Lower leg skin (tissue), 4 donors: ENCODE data around the gene NR1H2. TPM values are rescaled to one million over a fixed set of nuclear protein-coding genes. Genes with fewer than 3 reads are reported as not detected.

Experiments
- DNase-seq, 2 donors: peaks; one replicate each; pipeline ENCODE4 v3.0.0-alpha.2; 2019; ENCODE audit warnings: low spot score in 2 of 2
- H3K4me3 ChIP-seq: fragments of 200-600 bp; sonication (generic); 2 replicates; pipeline ENCODE4 v1.5.1; 2017; ENCODE audit warnings: mild to moderate bottlenecking, low read depth; ENCODE audit not compliant: poor library complexity, severe bottlenecking
- POLR2A ChIP-seq, 2 donors: fragments of 450-650 bp; IDR thresholded peaks; one replicate each; pipeline ENCODE4 v1.6.1; 2016 to 2017; ENCODE audit warnings: antibody characterized with exemption in 2 of 2, mild to moderate bottlenecking in 1 of 2, moderate library complexity in 1 of 2
- WGBS, 2 donors: methylation state at CpG; one replicate each; pipeline ENCODE4 v1.1.5; 2018; 5-methylcytosine and 5-hydroxymethylcytosine counted together
- intact Hi-C: fragments of 100-400 bp; cut with DNase I; formaldehyde crosslinking; loops from one replicate; pipeline ENCODE4 v1.15.0; 2023; ENCODE audit warnings: low total_unique reads
- total RNA-seq, 4 donors: library from RNA; depleted of rRNA; stranded (reverse); fragments of >200 nt; gene quantifications; one replicate each; pipeline ENCODE4 v1.1.0, GENCODE V29; 2016
- TF ChIP-seq, protein P1 (sequence below), 3 donors: fragments of 450-650 bp; IDR thresholded peaks; one replicate each; pipeline ENCODE4 v1.5.1; 2016; ENCODE audit warnings: antibody characterized with exemption in 3 of 3, mild to moderate bottlenecking in 3 of 3, moderate library complexity in 2 of 3

Gene NR1H2
- total RNA-seq, 4 donors from 2014 or later = 83.1 to 112 (median 103) TPM

- H3K4me3 ChIP-seq = no peak overlapping the region
- DNase-seq = no peak
- intact Hi-C loops = no loop called here
- WGBS, 2 donors = 34 to 42% methylated on average over 13 of the region's 13 CpGs
- TF ChIP-seq, protein P1, sequence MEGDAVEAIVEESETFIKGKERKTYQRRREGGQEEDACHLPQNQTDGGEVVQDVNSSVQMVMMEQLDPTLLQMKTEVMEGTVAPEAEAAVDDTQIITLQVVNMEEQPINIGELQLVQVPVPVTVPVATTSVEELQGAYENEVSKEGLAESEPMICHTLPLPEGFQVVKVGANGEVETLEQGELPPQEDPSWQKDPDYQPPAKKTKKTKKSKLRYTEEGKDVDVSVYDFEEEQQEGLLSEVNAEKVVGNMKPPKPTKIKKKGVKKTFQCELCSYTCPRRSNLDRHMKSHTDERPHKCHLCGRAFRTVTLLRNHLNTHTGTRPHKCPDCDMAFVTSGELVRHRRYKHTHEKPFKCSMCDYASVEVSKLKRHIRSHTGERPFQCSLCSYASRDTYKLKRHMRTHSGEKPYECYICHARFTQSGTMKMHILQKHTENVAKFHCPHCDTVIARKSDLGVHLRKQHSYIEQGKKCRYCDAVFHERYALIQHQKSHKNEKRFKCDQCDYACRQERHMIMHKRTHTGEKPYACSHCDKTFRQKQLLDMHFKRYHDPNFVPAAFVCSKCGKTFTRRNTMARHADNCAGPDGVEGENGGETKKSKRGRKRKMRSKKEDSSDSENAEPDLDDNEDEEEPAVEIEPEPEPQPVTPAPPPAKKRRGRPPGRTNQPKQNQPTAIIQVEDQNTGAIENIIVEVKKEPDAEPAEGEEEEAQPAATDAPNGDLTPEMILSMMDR (IDR thresholded peaks at IDR 0.05) = no peak
Observed at GRCh38 chr19:50356691-50357177, 19.5 kb upstream of the NR1H2 start.

GRCh38 chr19:50357178-50358100 lies 18.8 kb upstream of the NR1H2 start:
- no peak overlapping the region for H3K4me3 ChIP-seq
- intact Hi-C loops = no loop called here
- DNase-seq = peak; percentile 65 to 96
- WGBS, 2 donors = 13 to 30% methylated on average over 49 to 54 of the region's 54 CpGs
- TF ChIP-seq, protein P1 (IDR thresholded peaks at IDR 0.05) = peak in 1 of 3 donors; percentile 19
- no peak for TF ChIP-seq POLR2A (IDR thresholded peaks at IDR 0.05)

DNA sequence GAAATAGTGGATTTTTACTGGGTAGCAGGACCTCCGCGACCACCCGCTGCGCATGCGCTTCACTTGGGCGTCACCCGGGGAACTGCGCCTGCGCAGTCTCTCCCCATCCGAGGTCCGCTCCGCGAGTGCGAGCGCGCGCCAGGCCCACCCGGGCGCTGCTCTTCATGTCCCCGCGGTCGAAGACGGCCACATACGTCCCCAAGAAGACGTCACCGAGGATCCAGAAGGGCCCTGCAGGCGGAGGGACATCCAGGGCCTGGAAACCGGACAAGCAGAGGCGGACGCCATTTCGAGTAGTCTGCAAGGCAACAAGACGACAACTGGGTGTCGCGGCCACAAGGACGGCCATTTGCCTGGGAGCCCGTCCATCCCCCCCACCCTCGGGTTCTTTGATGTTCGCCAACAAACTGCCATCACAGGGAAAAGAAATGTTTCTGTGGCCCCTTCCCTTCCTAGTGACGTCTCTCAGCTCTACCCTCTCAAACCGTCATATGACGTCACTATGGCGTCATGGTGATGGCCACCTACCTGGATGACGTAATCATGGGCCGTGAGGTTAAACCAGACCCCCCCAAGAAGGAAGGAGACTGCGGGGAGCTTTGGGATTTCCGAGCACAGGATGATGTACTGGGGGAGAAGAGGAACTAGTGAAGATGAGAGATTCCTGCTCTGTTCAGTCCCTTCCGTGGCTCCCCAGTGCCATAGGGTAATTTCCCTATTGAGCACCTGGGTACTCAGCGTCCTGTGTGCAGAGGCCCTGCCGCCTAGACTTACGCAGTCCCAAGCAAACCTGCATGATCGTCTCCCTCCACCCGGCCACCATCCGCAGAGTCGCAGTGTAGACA lies 17.6 kb upstream of the NR1H2 start:
- 32 to 45% methylated on average over 49 to 54 of the region's 54 CpGs for WGBS, 2 donors
- H3K4me3 ChIP-seq = no peak overlapping the region
- DNase-seq = no peak
- intact Hi-C loops = no loop called here
- TF ChIP-seq, protein P1 (IDR thresholded peaks at IDR 0.05) = no peak
- no peak for TF ChIP-seq POLR2A (IDR thresholded peaks at IDR 0.05)

- intact Hi-C loops = no loop called here
- H3K4me3 ChIP-seq = no peak overlapping the region
- TF ChIP-seq, protein P1 (IDR thresholded peaks at IDR 0.05) = no peak
- no peak for TF ChIP-seq POLR2A (IDR thresholded peaks at IDR 0.05)
- 90 to 95% methylated on average over 10 to 11 of the region's 11 CpGs for WGBS, 2 donors
- no peak for DNase-seq
Observed at GRCh38 chr19:50359328-50359818, 16.9 kb upstream of the NR1H2 start.

GRCh38 chr19:50361290-50362029 lies 14.8 kb upstream of the NR1H2 start:
- H3K4me3 ChIP-seq = no peak overlapping the region
- TF ChIP-seq, protein P1 (IDR thresholded peaks at IDR 0.05) = no peak
- no peak for TF ChIP-seq POLR2A (IDR thresholded peaks at IDR 0.05)
- DNase-seq = no peak
- WGBS, 2 donors = 85 to 89% methylated on average over 7 of the region's 7 CpGs
- intact Hi-C loops = loop anchor here (10.0 kb wide), 1 partner anchor 423 kb away; no protein-coding TSS in a partner anchor
